Endothelial cell of umbilical vein (primary cell): Measurements from ENCODE around the gene TMF1. TPM values are rescaled to one million over a fixed set of nuclear protein-coding genes. Genes with fewer than 3 reads are reported as not detected.

Source experiments
- BruUV-seq: library from RNA; stranded (reverse); fragments of 400-500 nt; replicated peaks from 2 replicates; lab custom pipeline; 2021; lab: Mats Ljungman, UMichigan
- CTCF ChIA-PET: fragments of 300-600, 350-600 bp; sonication (Branson Sonifier 250); formaldehyde crosslinking; loops from one replicate; lab custom pipeline; 2021; ENCODE audit warnings: antibody characterized with exemption, inconsistent platforms; lab: Charles Lee
- POLR2A ChIA-PET: fragments of 300-600, 350-600 bp; sonication (Branson Sonifier 250); formaldehyde crosslinking; loops from one replicate; lab custom pipeline; 2021; ENCODE audit warnings: antibody characterized with exemption, inconsistent platforms; lab: Charles Lee
- DNase-seq: peaks from one replicate; pipeline ENCODE4 v3.0.0-alpha.2; 2011; ENCODE audit warnings: low read depth, low spot score
- FAIRE-seq: peaks from 2 replicates; lab custom pipeline; 2011; peaks lifted over from hg19 to GRCh38; lab: Jason Lieb, UNC
- H2AFZ ChIP-seq: 2 replicates; pipeline ENCODE4 v1.6.0; 2012; ENCODE audit warnings: low read depth, low read length, control low read depth, inconsistent platforms
- H3K27ac ChIP-seq: 2 replicates; pipeline ENCODE4 v1.5.1; 2011; ENCODE audit warnings: low read depth, mild to moderate bottlenecking, control low read depth, low read length, moderate library complexity; ENCODE audit not compliant: insufficient read depth
- H3K27me3 ChIP-seq, 2 experiments: 2 replicates each; pipeline versions ENCODE4 v1.6.0 to v1.6.1; 2011; ENCODE audit warnings: low read length in 2 of 2, mixed read lengths in 1 of 2; ENCODE audit not compliant: control insufficient read depth in 2 of 2, insufficient read depth in 2 of 2
- H3K36me3 ChIP-seq, 2 experiments: 2 replicates in 1 of 2; 3 replicates in 1 of 2; pipeline ENCODE4 v1.5.1; 2011; ENCODE audit warnings: low read length in 2 of 2, mild to moderate bottlenecking in 1 of 2, moderate library complexity in 1 of 2; ENCODE audit not compliant: control insufficient read depth in 2 of 2, insufficient read depth in 2 of 2; ENCODE audit errors: extremely low read depth in 1 of 2
- H3K4me1 ChIP-seq: 3 replicates; pipeline ENCODE4 v1.5.1; 2011; ENCODE audit warnings: mild to moderate bottlenecking, low read length; ENCODE audit not compliant: control insufficient read depth, insufficient read depth; ENCODE audit errors: extremely low read depth
- H3K4me2 ChIP-seq: 2 replicates; pipeline ENCODE4 v1.6.1; 2011; ENCODE audit warnings: low read length, control low read depth, mixed read lengths; ENCODE audit not compliant: insufficient read depth
- H3K4me3 ChIP-seq, 3 experiments: fragments of 200-600 bp in 1 of 3; sonication (generic), shearing (Covaris generic) in 1 of 3; replicated peaks in 1 of 3; 2 replicates each; pipeline ENCODE4 v1.5.1; 2011 to 2016; ENCODE audit warnings: control low read depth in 3 of 3, low read length in 3 of 3, mild to moderate bottlenecking in 2 of 3, inconsistent platforms in 1 of 3, low read depth in 1 of 3, moderate library complexity in 1 of 3; ENCODE audit not compliant: insufficient read depth in 1 of 3
- H3K79me2 ChIP-seq: 2 replicates; pipeline ENCODE4 v1.6.0; 2012; ENCODE audit warnings: low read length, inconsistent platforms; ENCODE audit not compliant: control insufficient read depth, insufficient read depth
- H3K9ac ChIP-seq: replicated peaks from 2 replicates; pipeline ENCODE3; 2011; ENCODE audit warnings: low read length, control low read depth; ENCODE audit not compliant: insufficient read depth; ENCODE audit errors: extremely low read depth
- H3K9me1 ChIP-seq: replicated peaks from 3 replicates; pipeline ENCODE4 v1.6.0; 2011; ENCODE audit warnings: mild to moderate bottlenecking, low read length; ENCODE audit not compliant: control insufficient read depth, insufficient read depth; ENCODE audit errors: extremely low read depth
- H3K9me3 ChIP-seq: replicated peaks from 2 replicates; pipeline ENCODE4 v1.5.1; 2012; ENCODE audit warnings: low read length, inconsistent platforms; ENCODE audit not compliant: control insufficient read depth, insufficient read depth
- H4K20me1 ChIP-seq: replicated peaks from 2 replicates; pipeline ENCODE3; 2011; ENCODE audit warnings: mild to moderate bottlenecking, low read length; ENCODE audit not compliant: control insufficient read depth, insufficient read depth; ENCODE audit errors: extremely low read depth
- EZH2 ChIP-seq: IDR thresholded peaks from 2 replicates; pipeline ENCODE4 v1.6.1; 2012; ENCODE audit warnings: borderline replicate concordance, low read depth, mild to moderate bottlenecking, moderate library complexity, low read length, inconsistent platforms; ENCODE audit not compliant: severe bottlenecking
- FOS ChIP-seq: IDR thresholded peaks from 2 replicates; pipeline ENCODE4 v1.6.1; 2011; ENCODE audit warnings: mild to moderate bottlenecking, low read length, moderate library complexity, borderline replicate concordance; ENCODE audit not compliant: insufficient read depth
- GATA2 ChIP-seq: IDR thresholded peaks from 2 replicates; pipeline ENCODE4 v1.7.0; 2011; ENCODE audit warnings: low read depth, mild to moderate bottlenecking, moderate library complexity, mixed read lengths, low read length; ENCODE audit not compliant: insufficient read length, insufficient read depth
- JUN ChIP-seq: IDR thresholded peaks from 2 replicates; pipeline ENCODE4 v1.6.1; 2011; ENCODE audit warnings: borderline replicate concordance, low read depth; ENCODE audit not compliant: insufficient read length, insufficient read depth
- MYC ChIP-seq: IDR thresholded peaks from one replicate; pipeline ENCODE4 v1.6.1; 2011; ENCODE audit warnings: mild to moderate bottlenecking, low read depth, low read length
- POLR2A ChIP-seq: IDR thresholded peaks from 2 replicates; pipeline ENCODE4 v1.6.1; 2012; ENCODE audit warnings: low read depth, mild to moderate bottlenecking, control low read depth, low read length
- POLR2AphosphoS5 ChIP-seq: IDR thresholded peaks from 2 replicates; pipeline ENCODE4 v1.6.1; 2012; ENCODE audit warnings: low read depth, mild to moderate bottlenecking, control low read depth, low read length, moderate library complexity; ENCODE audit not compliant: insufficient read depth
- dilution Hi-C: fragments of 300-500 bp; cut with MboI; formaldehyde crosslinking; loops from one replicate; pipeline ENCODE4 v1.15.0; 2019; ENCODE audit warnings: low sequenced_read_pairs; ENCODE audit not compliant: extremely low pct_ligation_motif_present
- intact Hi-C: fragments of 100-400 bp; cut with micrococcal nuclease; formaldehyde crosslinking; loops from one replicate; pipeline ENCODE4 v1.10.0; 2022
- polyA plus RNA-seq, 4 experiments: library from polyadenylated mRNA; depleted of rRNA in 3 of 4; stranded (reverse) in 3 of 4; unstranded in 1 of 4; fragments of >200 nt; gene quantifications; 2 replicates each; pipeline versions ENCODE4 v1.2.1 to v1.2.3, GENCODE V29; 2011 to 2012; ENCODE audit warnings: missing spikeins in 1 of 4
- total RNA-seq: library from RNA; stranded (reverse); gene quantifications from 2 replicates; pipeline ENCODE4 v1.2.3, GENCODE V29; 2021
- TF ChIP-seq, protein P1 (sequence below), 2 donors: IDR thresholded peaks; 1 replicate in 1 of 2; 2 replicates in 1 of 2; pipeline ENCODE4 v1.5.1; 2011; ENCODE audit warnings: low read length in 2 of 2, mild to moderate bottlenecking in 2 of 2, moderate library complexity in 2 of 2, control low read depth in 1 of 2, inconsistent platforms in 1 of 2, low read depth in 1 of 2; ENCODE audit not compliant: insufficient read depth in 1 of 2; ENCODE audit errors: extremely low read depth in 1 of 2
- TF ChIP-seq, protein P2 (sequence below): IDR thresholded peaks from 2 replicates; pipeline ENCODE4 v1.6.1; 2011; ENCODE audit not compliant: insufficient read depth, insufficient read length

TMF1 gene
- total and polyA plus RNA-seq, 2 donors (not counting 3 experiments of a cell fraction or from before 2014, with no cell fraction given), result 3.7 to 32.7 TPM

DNA sequence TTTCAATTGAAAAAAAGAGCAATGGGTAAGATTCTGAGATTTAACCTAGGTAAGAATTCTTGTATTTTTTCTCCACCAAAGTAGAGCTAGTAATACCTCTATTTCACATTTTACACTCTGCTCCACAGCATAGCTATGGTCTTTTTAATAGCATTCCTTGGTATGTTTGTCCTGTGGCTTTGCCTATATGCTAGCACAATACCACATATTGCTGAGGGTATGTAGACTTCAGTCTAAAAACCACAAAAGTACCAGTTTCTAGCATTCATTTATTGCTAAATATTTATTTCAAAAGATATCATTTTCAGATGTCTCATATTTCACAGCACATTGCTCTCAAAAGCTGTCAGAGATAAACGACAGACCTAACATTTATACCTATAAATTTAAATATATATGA, 20.5 kb downstream of the TMF1 start:
- peaks cover 7% of the 10 kb centered on the region for H3K79me2 ChIP-seq
- peak overlapping the region; percentile 59 for H3K4me2 ChIP-seq
- peaks cover 25% of the 10 kb centered on the region for H3K4me1 ChIP-seq
- H2AFZ ChIP-seq, result no peak overlapping the region
- H3K27me3 ChIP-seq, result no peaks in the 10 kb centered on the region
- peak overlapping the region; percentile 96 for H3K27ac ChIP-seq
- CTCF ChIA-PET, result interaction anchor here (0.9 to 2.2 kb wide), 4 partner anchors 10 to 275 kb away, joined by 3 to 14 read pairs (median 6); partner anchors contain the start of gene EOGT
- H3K36me3 ChIP-seq, result peaks cover 7 to 28% of the 10 kb centered on the region in 2 experiments
- POLR2A ChIA-PET, result interaction anchor here (1.5 to 3.2 kb wide), 2 partner anchors 19 to 23 kb away, joined by 5 to 8 read pairs; partner anchors contain the start of gene EOGT
- dilution Hi-C loops (no loop called here), intact Hi-C loops (loop anchor here (2.0 kb wide), 1 partner anchor 51 kb away; no protein-coding TSS in a partner anchor)
- H3K9me1 ChIP-seq, result no peaks in the 10 kb centered on the region
- no peaks in the 10 kb centered on the region for H3K9me3 ChIP-seq
- peak overlapping the region; percentile 41 for H3K9ac ChIP-seq
- TF ChIP-seq GATA2 (no peak), FOS (no peak), EZH2 (no peak)
- DNase-seq, result no peak
- no TSS peak for BruUV-seq
- no peaks in the 10 kb centered on the region for H4K20me1 ChIP-seq
- no peak for FAIRE-seq
- no peak overlapping the region for H3K4me3 ChIP-seq

DNA sequence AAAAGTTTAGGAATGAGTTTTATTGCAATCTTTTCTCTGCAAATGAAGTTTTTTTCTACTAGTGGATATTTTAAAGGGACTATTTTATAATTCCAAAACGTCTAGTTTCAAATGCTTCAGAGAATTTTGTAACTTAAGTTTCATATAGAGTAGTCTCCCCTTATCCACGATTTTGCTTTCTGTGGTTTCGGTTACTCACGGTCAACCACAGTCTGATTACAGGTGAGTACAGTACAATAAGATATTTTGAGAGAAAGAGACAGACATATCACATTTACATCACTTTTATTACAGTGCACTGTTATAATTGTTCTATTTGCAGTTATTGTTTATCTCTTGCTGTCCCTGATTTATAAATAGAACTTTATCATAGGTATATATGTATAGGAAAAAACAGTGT, 31.3 kb downstream of the TMF1 start:
- dilution Hi-C loops, result no loop called here
- H3K36me3 ChIP-seq, result peaks cover 5 to 17% of the 10 kb centered on the region in 2 experiments
- no TSS peak for BruUV-seq
- peaks cover 5% of the 10 kb centered on the region for H3K4me1 ChIP-seq
- FAIRE-seq (no peak), DNase-seq (no peak)
- H3K9ac ChIP-seq, result no peak overlapping the region
- no peak overlapping the region for H3K4me2 ChIP-seq
- no peaks in the 10 kb centered on the region for H3K9me3 ChIP-seq
- CTCF ChIA-PET, result interaction anchor here (1.6 to 2.7 kb wide), 3 partner anchors 11 to 24 kb away, joined by 4 to 8 read pairs (median 6); no protein-coding TSS in a partner anchor
- no peaks in the 10 kb centered on the region for H3K27me3 ChIP-seq
- H3K27ac ChIP-seq, result no peak overlapping the region
- H3K79me2 ChIP-seq, result no peaks in the 10 kb centered on the region
- no peak overlapping the region for H3K4me3 ChIP-seq
- H2AFZ ChIP-seq, result no peak overlapping the region
- POLR2A ChIA-PET, result no interaction called here
- no peaks in the 10 kb centered on the region for H4K20me1 ChIP-seq
- intact Hi-C loops, result no loop called here
- H3K9me1 ChIP-seq, result no peaks in the 10 kb centered on the region
- TF ChIP-seq, protein P1, sequence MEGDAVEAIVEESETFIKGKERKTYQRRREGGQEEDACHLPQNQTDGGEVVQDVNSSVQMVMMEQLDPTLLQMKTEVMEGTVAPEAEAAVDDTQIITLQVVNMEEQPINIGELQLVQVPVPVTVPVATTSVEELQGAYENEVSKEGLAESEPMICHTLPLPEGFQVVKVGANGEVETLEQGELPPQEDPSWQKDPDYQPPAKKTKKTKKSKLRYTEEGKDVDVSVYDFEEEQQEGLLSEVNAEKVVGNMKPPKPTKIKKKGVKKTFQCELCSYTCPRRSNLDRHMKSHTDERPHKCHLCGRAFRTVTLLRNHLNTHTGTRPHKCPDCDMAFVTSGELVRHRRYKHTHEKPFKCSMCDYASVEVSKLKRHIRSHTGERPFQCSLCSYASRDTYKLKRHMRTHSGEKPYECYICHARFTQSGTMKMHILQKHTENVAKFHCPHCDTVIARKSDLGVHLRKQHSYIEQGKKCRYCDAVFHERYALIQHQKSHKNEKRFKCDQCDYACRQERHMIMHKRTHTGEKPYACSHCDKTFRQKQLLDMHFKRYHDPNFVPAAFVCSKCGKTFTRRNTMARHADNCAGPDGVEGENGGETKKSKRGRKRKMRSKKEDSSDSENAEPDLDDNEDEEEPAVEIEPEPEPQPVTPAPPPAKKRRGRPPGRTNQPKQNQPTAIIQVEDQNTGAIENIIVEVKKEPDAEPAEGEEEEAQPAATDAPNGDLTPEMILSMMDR (IDR thresholded peaks at IDR 0.05; ENCODE audit: extremely low read depth in 1 of 2, insufficient read depth in 1 of 2, low read depth in 1 of 2, low read length in 2 of 2), result no peak
- TF ChIP-seq, protein P2, sequence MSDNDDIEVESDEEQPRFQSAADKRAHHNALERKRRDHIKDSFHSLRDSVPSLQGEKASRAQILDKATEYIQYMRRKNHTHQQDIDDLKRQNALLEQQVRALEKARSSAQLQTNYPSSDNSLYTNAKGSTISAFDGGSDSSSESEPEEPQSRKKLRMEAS, result no peak
- TF ChIP-seq JUN (no peak), EZH2 (no peak), FOS (no peak), POLR2AphosphoS5 (no peak), MYC (no peak), POLR2A (no peak)
